HG03575 (cell line): Measurements from ENCODE around the gene ATXN7L1.
A peak's percentile ranks its signal among the peaks of the same experiment; 100 is the strongest.

Experiments used
- ATAC-seq: cut with Tn5 transposase; IDR thresholded peaks from one replicate; pipeline ENCODE4 v1.9.1; 2021; ENCODE audit not compliant: unreplicated experiment, insufficient number of reproducible peaks, low FRiP score; ENCODE audit errors: extremely low read depth

ATXN7L1 gene

DNA sequence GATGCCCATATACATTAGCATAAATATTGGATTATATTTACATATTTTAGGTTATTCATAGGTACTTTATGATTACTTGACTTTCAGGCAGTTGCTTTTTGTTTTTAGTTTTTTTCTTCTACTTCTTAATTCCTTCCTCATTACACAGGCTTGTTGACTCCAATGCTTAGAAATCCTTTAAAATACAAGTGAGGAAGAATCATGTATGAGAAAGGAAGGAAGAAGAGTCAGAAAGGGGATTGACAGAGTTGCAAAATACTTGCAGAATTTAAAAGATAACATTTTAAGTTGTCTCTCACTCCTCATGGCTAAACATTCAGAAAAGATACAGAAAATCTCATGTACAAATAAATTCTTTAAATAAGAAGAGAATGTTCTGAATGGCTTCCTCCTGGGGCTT lies 61.9 kb downstream of the ATXN7L1 start:
- ATAC-seq: no peak

DNA sequence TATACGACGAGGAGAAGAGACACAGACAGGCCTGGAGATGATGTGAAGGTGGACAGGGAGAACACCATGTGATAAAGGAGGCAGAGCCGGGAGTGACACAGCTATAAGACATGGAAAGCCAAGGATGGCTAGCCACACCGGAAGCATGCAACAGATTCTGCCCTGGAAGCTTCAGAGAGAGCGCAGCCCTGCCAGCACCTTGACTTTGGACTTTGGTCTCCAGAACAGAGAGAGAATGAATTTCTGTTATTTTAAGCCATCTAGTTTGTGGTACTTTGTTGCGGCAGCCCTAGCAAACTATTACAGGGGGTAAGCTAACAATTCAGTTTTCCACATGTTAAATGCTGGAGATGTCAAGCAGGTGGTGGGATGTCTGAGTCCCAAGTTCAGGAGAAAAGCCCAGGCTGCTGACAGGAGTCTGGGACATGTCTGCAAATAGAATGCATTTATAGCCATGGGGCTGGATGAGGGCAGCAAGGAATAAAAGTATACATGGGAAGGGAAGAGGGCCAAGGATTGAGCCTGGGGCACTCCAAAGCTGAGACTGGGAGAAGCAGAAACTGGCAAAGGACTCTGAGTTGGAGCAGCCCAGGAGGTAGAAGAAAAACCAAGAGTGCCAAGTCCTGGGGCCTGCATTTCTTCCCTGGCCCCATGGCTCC lies 65.1 kb downstream of the ATXN7L1 start:
- ATAC-seq: no peak

GRCh38 chr7:105810556-105810955 lies 65.8 kb downstream of the ATXN7L1 start:
- no peak for ATAC-seq

GRCh38 chr7:105808703-105809590 lies 67.5 kb downstream of the ATXN7L1 start:
- peak; percentile 95 for ATAC-seq

GRCh38 chr7:105808209-105808608 lies 68.2 kb downstream of the ATXN7L1 start:
- ATAC-seq: no peak

DNA sequence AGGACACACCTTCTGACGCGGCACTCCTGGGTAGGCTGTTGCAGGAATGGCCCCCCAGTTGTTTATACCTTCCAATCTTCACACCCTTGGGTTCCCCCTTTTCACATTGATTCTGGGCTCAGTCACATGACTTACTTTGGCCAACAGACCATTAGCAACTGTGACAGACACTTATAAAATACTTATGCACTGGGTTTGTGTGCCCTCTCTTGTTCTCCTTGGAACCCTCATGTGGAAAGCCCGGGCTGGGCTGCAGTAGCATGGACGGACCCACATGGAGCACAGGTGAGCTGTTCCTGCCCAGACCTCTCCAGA lies 69.0 kb downstream of the ATXN7L1 start:
- ATAC-seq: no peak

DNA sequence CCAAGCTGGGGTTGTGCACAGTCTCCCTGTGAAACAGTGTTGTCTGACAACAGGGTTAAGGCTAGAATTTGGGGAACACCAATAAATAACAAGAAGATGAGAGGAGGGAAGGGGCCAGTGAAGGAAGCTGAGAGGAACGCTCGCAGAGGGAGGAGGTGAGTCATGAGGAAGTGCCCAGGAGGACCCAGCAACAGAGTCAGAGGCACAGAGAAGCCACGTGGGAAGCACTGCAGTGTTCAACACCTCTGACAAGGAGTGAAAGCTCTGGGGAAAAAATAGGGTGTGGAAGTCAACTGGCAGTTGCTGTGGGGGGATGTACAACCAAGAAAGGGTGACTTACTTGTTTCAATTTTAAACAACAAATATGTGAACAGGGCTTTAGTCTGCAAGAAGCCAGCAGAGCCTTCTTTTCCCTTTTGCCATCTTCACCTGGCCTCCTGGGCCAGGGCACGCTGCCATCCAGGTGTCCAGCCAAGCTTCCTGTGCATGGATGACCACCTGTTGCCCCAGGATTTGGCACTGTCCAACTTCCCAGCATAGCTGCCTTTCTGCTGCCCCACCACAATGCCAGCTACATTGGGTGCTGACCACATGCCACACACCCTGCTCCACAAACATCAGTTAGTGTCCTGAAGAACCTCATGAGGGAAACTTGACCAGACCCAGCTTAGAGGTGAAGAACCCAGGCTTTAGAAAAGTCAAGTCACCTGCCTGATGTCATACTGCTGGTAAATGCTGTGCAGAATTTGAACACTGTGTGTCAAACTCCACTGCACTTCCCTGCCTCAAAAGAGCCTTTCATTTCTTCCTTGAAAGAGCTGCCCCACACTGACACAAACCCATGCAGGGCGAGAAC lies 69.6 kb downstream of the ATXN7L1 start:
- ATAC-seq: no peak

- no peak for ATAC-seq
Measured at GRCh38 chr7:105805447-105806019, 70.9 kb downstream of the ATXN7L1 start.

DNA sequence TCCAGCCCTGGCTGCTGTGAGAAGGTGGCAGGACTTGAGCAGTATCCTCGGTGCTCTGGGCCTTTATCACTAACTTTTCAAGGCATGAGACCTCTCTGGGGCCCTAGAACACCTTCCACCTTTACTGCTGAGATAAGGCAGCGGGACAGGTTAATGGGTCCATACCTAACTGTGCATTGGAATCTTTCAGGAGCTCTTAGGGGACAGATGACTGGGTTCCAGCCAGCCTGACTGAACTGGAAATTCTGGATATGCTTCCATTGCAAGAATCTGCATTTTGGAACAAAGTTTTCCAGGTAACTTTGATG lies 73.0 kb downstream of the ATXN7L1 start:
- ATAC-seq: no peak

GRCh38 chr7:105802604-105803428 lies 73.6 kb downstream of the ATXN7L1 start:
- ATAC-seq: no peak

- ATAC-seq: no peak
Measured at GRCh38 chr7:105800849-105801534, 75.4 kb downstream of the ATXN7L1 start.

GRCh38 chr7:105800442-105800841 lies 76.0 kb downstream of the ATXN7L1 start:
- no peak for ATAC-seq

DNA sequence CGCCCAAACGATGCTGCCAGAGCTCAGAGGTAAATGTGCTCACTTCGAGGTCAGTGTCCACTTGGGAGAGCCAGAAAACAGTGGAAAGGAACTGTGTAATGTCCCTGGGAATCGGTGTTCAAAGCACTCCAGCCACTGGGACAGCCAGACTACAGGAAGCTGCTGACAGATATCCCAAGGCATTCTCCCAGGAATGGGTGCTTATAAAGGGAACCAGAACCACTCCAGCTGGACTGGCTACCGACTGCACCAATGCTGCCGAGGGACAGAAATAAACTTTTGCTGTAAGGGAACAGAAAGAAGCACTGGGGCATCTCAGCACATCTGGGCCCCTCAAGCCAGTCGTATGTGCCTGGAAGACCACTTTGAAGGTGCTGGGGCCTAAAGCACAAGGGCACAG lies 76.7 kb downstream of the ATXN7L1 start:
- no peak for ATAC-seq

DNA sequence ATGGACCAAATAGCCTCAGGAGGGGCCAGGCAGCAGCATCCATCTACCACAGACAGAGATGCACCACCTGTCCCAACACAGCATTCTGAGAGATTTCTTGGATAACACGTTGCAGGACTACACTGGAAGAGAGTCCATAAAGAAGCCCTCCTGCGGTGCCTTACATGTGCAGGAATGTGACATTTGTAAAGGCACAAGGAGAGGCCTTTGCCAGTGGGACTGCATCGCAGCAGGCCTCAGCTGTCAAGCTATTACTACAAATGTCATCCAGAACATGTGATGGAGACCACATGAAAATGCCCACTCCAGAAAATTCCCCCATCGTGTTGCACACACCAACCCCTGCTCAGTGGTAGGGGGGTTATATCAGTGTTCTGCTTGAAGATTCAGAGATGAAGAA lies 77.4 kb downstream of the ATXN7L1 start:
- no peak for ATAC-seq

GRCh38 chr7:105797652-105798051 lies 78.7 kb downstream of the ATXN7L1 start:
- no peak for ATAC-seq

- no peak for ATAC-seq
Measured at GRCh38 chr7:105796365-105796764, 80.0 kb downstream of the ATXN7L1 start.

GRCh38 chr7:105794741-105795729 lies 81.4 kb downstream of the ATXN7L1 start:
- no peak for ATAC-seq
